ENCODE results near the gene DCTN4. TPM values are rescaled to one million over a fixed set of nuclear protein-coding genes. Genes with fewer than 3 reads are reported as not detected.
"Not testable (repeated sequence)": the region's sequence is repeated elsewhere in the genome, so short reads cannot be mapped to it uniquely, and the experiment has no call there.

Gene DCTN4
- total and polyA plus RNA-seq, 7 donors: 17.5 to 56.0 (median 51.0) TPM

DNA sequence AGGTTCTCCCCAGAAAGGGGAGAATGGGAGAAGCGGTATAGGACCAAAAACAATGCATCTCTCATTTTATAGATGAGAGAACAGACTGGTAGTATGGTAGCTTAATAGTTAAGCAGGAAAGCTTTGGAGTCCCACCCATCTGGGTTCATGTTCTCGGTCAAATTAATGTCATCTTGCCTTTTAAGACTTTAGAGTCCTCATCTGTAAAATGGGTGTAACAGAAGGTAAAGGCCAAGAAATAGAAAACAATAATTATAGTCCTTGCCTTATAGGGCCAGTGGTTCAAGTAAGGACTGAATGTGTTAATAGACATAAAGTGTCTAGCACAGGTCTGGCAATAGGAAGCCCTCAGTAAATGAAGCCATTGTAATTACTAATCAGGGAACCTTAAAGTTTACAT lies 36.1 kb upstream of the DCTN4 start:
- Histone ChIP-seq H3K27me3 (no peaks in the 10 kb centered on the region), H3K4me1 (peaks cover 0 to 16% (median 4%) of the 10 kb centered on the region in 4 donors), H3K36me3 (peaks cover 0 to 32% (median 14%) of the 10 kb centered on the region in 4 donors), H3K4me3 (no peak overlapping the region), H3K27ac (no peak overlapping the region), H3K9me3 (no peaks in the 10 kb centered on the region)
- WGBS, 2 donors: 83 to 87% methylated on average over 2 of the region's 2 CpGs
- intact Hi-C loops (cut with DNase I): no loop called here
- no peak for DNase-seq
- TF ChIP-seq, protein P1, sequence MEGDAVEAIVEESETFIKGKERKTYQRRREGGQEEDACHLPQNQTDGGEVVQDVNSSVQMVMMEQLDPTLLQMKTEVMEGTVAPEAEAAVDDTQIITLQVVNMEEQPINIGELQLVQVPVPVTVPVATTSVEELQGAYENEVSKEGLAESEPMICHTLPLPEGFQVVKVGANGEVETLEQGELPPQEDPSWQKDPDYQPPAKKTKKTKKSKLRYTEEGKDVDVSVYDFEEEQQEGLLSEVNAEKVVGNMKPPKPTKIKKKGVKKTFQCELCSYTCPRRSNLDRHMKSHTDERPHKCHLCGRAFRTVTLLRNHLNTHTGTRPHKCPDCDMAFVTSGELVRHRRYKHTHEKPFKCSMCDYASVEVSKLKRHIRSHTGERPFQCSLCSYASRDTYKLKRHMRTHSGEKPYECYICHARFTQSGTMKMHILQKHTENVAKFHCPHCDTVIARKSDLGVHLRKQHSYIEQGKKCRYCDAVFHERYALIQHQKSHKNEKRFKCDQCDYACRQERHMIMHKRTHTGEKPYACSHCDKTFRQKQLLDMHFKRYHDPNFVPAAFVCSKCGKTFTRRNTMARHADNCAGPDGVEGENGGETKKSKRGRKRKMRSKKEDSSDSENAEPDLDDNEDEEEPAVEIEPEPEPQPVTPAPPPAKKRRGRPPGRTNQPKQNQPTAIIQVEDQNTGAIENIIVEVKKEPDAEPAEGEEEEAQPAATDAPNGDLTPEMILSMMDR (IDR thresholded peaks at IDR 0.05): no peak
- TF ChIP-seq POLR2AphosphoS5 (IDR thresholded peaks at IDR 0.05): no peak
- TF ChIP-seq POLR2A (IDR thresholded peaks at IDR 0.05): no peak

DNA sequence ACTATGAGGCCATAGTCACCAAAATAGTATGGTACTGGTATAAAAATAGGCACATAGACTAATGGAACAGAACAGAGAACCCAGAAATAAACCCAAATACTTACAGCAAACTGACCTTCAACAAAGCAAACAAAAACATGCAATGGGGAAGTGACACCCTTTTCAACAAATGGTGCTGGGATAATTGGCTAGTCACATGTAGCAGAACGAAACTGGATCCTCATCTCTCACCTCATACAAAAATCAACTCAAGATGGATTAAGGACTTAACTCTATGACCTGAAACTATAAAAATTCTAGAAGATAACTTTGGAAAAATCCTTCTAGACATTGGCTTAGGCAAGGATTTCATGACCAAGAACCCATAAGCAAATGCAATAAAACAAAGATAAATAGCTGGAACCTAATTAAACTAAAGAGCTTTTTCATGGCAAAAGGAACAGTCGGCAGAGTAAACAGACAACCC lies 34.6 kb upstream of the DCTN4 start:
- H3K4me3 ChIP-seq; H3K27me3 ChIP-seq; H3K9me3 ChIP-seq; H3K27ac ChIP-seq; DNase-seq; intact Hi-C loops (cut with DNase I): not testable (repeated sequence)
- whole genome bisulfite sequencing, 2 donors: 35 to 74% methylated on average over 2 of the region's 2 CpGs
- H3K36me3 ChIP-seq: peaks cover 0 to 30% (median 14%) of the 10 kb centered on the region in 4 donors
- peaks cover 0 to 29% (median 17%) of the 10 kb centered on the region in 4 donors for H3K4me1 ChIP-seq

DNA sequence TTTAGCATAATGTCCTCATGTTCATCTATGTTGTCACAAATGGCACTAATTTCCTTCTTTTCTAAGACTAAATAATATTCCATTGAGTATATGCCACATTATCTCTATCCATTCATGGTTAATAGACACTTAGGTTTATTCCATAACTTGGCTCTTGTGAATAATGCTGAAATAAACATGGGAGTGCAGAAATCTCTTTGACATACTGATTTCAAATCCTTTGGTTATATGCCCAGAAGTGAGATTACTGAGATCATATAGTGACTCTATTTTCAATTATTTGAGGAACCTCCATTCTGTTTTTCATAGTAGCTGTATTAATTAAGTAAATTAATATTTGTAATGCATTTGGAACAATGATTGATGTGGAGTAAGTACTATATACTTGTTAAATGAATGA lies 32.7 kb upstream of the DCTN4 start:
- Histone ChIP-seq H3K4me3 (no peak overlapping the region), H3K27ac (no peak overlapping the region), H3K27me3 (no peaks in the 10 kb centered on the region), H3K36me3 (peaks cover 0 to 14% (median 12%) of the 10 kb centered on the region in 4 donors), H3K9me3 (no peaks in the 10 kb centered on the region), H3K4me1 (peaks cover 0 to 43% (median 22%) of the 10 kb centered on the region in 4 donors)
- TF ChIP-seq EP300 (IDR thresholded peaks at IDR 0.05) (no peak), POLR2A (IDR thresholded peaks at IDR 0.05) (no peak), POLR2AphosphoS5 (IDR thresholded peaks at IDR 0.05) (no peak)
- TF ChIP-seq, protein P1 (IDR thresholded peaks at IDR 0.05): no peak
- intact Hi-C loops (cut with DNase I): no loop called here
- no peak for DNase-seq

DNA sequence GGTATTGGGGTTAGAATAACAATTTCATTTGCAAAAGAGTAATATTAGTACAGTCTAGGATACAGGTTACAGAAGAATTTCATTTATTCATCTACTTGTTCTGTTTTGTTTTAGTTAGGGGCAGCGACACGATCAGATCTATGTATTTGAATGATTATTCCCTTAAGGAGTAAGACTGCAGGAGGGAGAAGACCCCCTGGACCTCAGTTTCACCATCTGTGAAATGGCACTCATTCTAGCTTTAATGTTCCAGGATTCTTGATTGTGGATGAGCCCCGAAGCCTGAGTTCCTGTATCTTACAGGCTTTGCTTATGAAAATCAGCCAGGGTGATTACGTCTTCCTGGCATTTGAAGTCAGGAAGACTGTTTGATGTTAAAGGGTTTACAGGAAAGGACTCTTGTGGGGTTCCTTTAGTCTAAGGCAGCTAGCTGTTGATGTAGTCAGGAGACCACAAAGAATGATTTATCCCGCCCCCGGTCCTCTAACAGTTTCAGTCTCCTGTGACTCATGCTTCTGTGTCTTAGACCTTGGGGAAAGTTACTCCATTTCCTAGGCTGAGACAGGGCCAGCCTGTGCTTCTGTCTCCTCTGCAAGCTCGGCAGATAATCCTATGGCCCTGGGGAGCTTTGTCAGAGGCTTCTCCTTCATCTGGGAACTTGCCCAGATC lies 31.3 kb upstream of the DCTN4 start:
- no peaks in the 10 kb centered on the region for H3K27me3 ChIP-seq
- peaks cover 0 to 44% (median 22%) of the 10 kb centered on the region in 4 donors for H3K4me1 ChIP-seq
- 35 to 75% methylated on average over 7 of the region's 7 CpGs for WGBS, 2 donors
- no peak overlapping the region for H3K4me3 ChIP-seq
- peak; percentile 75 for DNase-seq
- H3K27ac ChIP-seq: peak overlapping the region; percentile 10 to 70 (median 54)
- H3K9me3 ChIP-seq: no peaks in the 10 kb centered on the region
- intact Hi-C loops (cut with DNase I): no loop called here
- peak in 1 of 4 donors; percentile 53 for TF ChIP-seq EP300 (IDR thresholded peaks at IDR 0.05)
- TF ChIP-seq POLR2AphosphoS5 (IDR thresholded peaks at IDR 0.05): peak in 2 of 4 donors; percentile 23 to 67
- TF ChIP-seq POLR2A (IDR thresholded peaks at IDR 0.05): no peak
- H3K36me3 ChIP-seq: no peaks in the 10 kb centered on the region

DNA sequence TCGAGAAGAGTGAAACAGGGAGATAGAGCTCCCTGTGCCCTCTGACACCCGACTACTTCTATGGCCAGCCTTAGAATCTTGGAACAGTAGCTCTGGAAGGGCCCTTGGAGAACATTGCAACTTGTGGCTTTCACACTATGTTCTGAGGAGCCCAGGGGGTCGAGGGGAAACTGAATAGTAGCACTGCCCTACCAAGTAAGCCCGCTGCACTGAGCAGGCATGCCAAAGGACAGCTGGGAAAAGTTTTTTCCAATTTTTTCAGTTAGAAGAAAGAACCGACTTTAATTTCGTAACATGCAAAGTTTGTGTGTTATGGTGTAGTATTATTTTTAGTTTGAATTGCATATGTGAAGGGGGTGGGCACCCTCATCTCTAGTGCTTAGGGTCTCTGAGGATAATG lies 30.6 kb upstream of the DCTN4 start:
- WGBS, 2 donors: 78 to 80% methylated on average over 6 of the region's 6 CpGs
- Histone ChIP-seq H3K27ac (peak overlapping the region in 3 of 4 donors; percentile 52 to 70 (median 55)), H3K36me3 (no peaks in the 10 kb centered on the region), H3K9me3 (no peaks in the 10 kb centered on the region), H3K27me3 (no peaks in the 10 kb centered on the region), H3K4me3 (no peak overlapping the region), H3K4me1 (peaks cover 0 to 47% (median 22%) of the 10 kb centered on the region in 4 donors)
- intact Hi-C loops (cut with DNase I): no loop called here
- DNase-seq: no peak
- TF ChIP-seq POLR2A (IDR thresholded peaks at IDR 0.05): no peak

DNA sequence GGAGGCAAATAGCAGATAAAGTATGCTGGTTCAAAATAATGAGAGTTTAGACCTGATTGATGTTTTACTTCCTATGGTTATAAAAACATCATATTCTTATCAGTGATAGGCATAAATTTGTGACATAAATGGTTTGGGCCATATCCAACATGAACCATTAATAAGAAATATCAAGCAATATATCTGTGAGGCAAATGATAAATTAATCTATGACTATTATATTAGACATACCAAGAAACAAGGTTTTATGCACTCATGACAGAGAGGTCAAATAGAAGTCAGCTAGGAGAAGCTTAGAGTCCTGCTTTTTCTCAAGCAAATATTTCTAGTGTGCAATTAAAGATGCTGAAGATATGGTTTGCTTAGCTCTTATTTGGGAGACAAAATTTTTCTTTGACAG lies 30.2 kb upstream of the DCTN4 start:
- peak overlapping the region in 2 of 4 donors; percentile 55 to 70 for H3K27ac ChIP-seq

More for the DNA sequence above, 30.2 kb upstream of the DCTN4 start:
- TF ChIP-seq POLR2A (IDR thresholded peaks at IDR 0.05) (no peak), EP300 (IDR thresholded peaks at IDR 0.05) (no peak)
- TF ChIP-seq, protein P1 (IDR thresholded peaks at IDR 0.05): no peak
- DNase-seq: no peak
- intact Hi-C loops (cut with DNase I): no loop called here
- Histone ChIP-seq H3K27me3 (no peaks in the 10 kb centered on the region), H3K4me1 (peaks cover 0 to 51% (median 26%) of the 10 kb centered on the region in 4 donors), H3K4me3 (no peak overlapping the region), H3K9me3 (no peaks in the 10 kb centered on the region), H3K36me3 (no peaks in the 10 kb centered on the region)
